DOHH2 (cell line): ENCODE measurements around the gene ANKS1B.

ENCODE experiments used
- H3F3A ChIP-seq: fragments of 200-600 bp; sonication (generic), shearing (Covaris generic); 2 replicates; pipeline ENCODE4 v1.6.0; 2016; ENCODE audit warnings: antibody characterized with exemption, mild to moderate bottlenecking; ENCODE audit not compliant: control insufficient read depth, insufficient read depth
- H3K27ac ChIP-seq: fragments of 200-600 bp; sonication (generic); 2 replicates; pipeline ENCODE4 v1.5.1; 2014; ENCODE audit warnings: low read depth, mild to moderate bottlenecking, low read length, moderate library complexity
- H3K27me3 ChIP-seq: fragments of 200-600 bp; sonication (generic); 2 replicates; pipeline ENCODE4 v1.6.1; 2014; ENCODE audit warnings: mild to moderate bottlenecking, low read length, mixed read lengths; ENCODE audit not compliant: control insufficient read depth
- H3K36me3 ChIP-seq: fragments of 200-600 bp; sonication (generic); 2 replicates; pipeline ENCODE4 v1.6.1; 2014; ENCODE audit warnings: mild to moderate bottlenecking, low read length, moderate library complexity, mixed read lengths; ENCODE audit not compliant: control insufficient read depth
- H3K4me1 ChIP-seq: fragments of 200-600 bp; sonication (generic); 2 replicates; pipeline ENCODE4 v1.6.1; 2014; ENCODE audit warnings: mild to moderate bottlenecking, low read length, mixed read lengths; ENCODE audit not compliant: control insufficient read depth
- H3K4me2 ChIP-seq: fragments of 200-600 bp; sonication (generic); 2 replicates; pipeline ENCODE4 v1.6.0; 2014; ENCODE audit warnings: mild to moderate bottlenecking, low read length, moderate library complexity
- H3K4me3 ChIP-seq: fragments of 200-600 bp; sonication (generic); 2 replicates; pipeline ENCODE4 v1.5.1; 2014; ENCODE audit warnings: mild to moderate bottlenecking, low read length, mixed read lengths
- H3K79me2 ChIP-seq: fragments of 200-600 bp; sonication (generic); 2 replicates; pipeline ENCODE4 v1.6.1; 2014; ENCODE audit warnings: mild to moderate bottlenecking, low read length, mixed read lengths; ENCODE audit not compliant: control insufficient read depth
- H3K9me2 ChIP-seq: fragments of 200-600 bp; sonication (generic); replicated peaks from 2 replicates; pipeline ENCODE4 v1.6.1; 2014; ENCODE audit warnings: mild to moderate bottlenecking, low read length, mixed read lengths; ENCODE audit not compliant: control insufficient read depth
- H3K9me3 ChIP-seq: fragments of 200-600 bp; sonication (generic); 2 replicates; pipeline ENCODE4 v1.6.1; 2014; ENCODE audit warnings: antibody characterized with exemption, low read length, mixed read lengths; ENCODE audit not compliant: control insufficient read depth, insufficient read depth
- H4K20me1 ChIP-seq: fragments of 200-600 bp; sonication (generic); 2 replicates; pipeline ENCODE4 v1.6.0; 2014; ENCODE audit warnings: low read depth, mild to moderate bottlenecking, antibody characterized with exemption, low read length, moderate library complexity; ENCODE audit not compliant: control insufficient read depth, insufficient read depth
- CTCF ChIP-seq: fragments of 200-600 bp; sonication (generic); IDR thresholded peaks from one replicate; pipeline ENCODE4 v1.5.1; 2014; ENCODE audit warnings: antibody characterized with exemption, mild to moderate bottlenecking, low read depth, low read length; ENCODE audit not compliant: poor library complexity, severe bottlenecking
- EZH2phosphoT487 ChIP-seq: fragments of 200-600 bp; sonication (generic); IDR thresholded peaks from 2 replicates; pipeline ENCODE4 v1.6.1; 2017; ENCODE audit warnings: borderline replicate concordance, mild to moderate bottlenecking, antibody characterized with exemption, low read length, moderate library complexity, mixed read lengths

ANKS1B gene

GRCh38 chr12:99916555-99916954 is 68.2 kb downstream of the ANKS1B start:
- H3K27ac ChIP-seq, result no peak overlapping the region
- no peak overlapping the region for H3K4me2 ChIP-seq
- no peaks in the 10 kb centered on the region for H3K36me3 ChIP-seq
- no peaks in the 10 kb centered on the region for H3K27me3 ChIP-seq
- H3K79me2 ChIP-seq, result no peaks in the 10 kb centered on the region
- H3K4me1 ChIP-seq, result no peaks in the 10 kb centered on the region
- no peaks in the 10 kb centered on the region for H3F3A ChIP-seq
- H3K9me3 ChIP-seq, result no peaks in the 10 kb centered on the region
- H4K20me1 ChIP-seq, result no peaks in the 10 kb centered on the region
- H3K4me3 ChIP-seq, result no peak overlapping the region
- H3K9me2 ChIP-seq, result no peaks in the 10 kb centered on the region
- TF ChIP-seq CTCF (no peak), EZH2phosphoT487 (no peak)

GRCh38 chr12:99915251-99916082 is 69.3 kb downstream of the ANKS1B start:
- no peaks in the 10 kb centered on the region for H3K79me2 ChIP-seq
- TF ChIP-seq EZH2phosphoT487 (no peak), CTCF (no peak)
- no peaks in the 10 kb centered on the region for H3K9me3 ChIP-seq
- H3K27ac ChIP-seq, result no peak overlapping the region
- H3K4me1 ChIP-seq, result no peaks in the 10 kb centered on the region
- H3K4me2 ChIP-seq, result no peak overlapping the region
- H4K20me1 ChIP-seq, result no peaks in the 10 kb centered on the region
- H3K36me3 ChIP-seq, result no peaks in the 10 kb centered on the region
- H3K4me3 ChIP-seq, result no peak overlapping the region
- H3K27me3 ChIP-seq, result no peaks in the 10 kb centered on the region
- no peaks in the 10 kb centered on the region for H3K9me2 ChIP-seq
- H3F3A ChIP-seq, result no peaks in the 10 kb centered on the region

GRCh38 chr12:99914206-99914605 is 70.5 kb downstream of the ANKS1B start:
- no peak overlapping the region for H3K4me3 ChIP-seq
- TF ChIP-seq EZH2phosphoT487, result no peak
- no peak for TF ChIP-seq CTCF
- no peaks in the 10 kb centered on the region for H3K79me2 ChIP-seq
- no peaks in the 10 kb centered on the region for H3K36me3 ChIP-seq
- no peaks in the 10 kb centered on the region for H4K20me1 ChIP-seq
- no peaks in the 10 kb centered on the region for H3F3A ChIP-seq
- no peaks in the 10 kb centered on the region for H3K27me3 ChIP-seq
- H3K4me2 ChIP-seq, result no peak overlapping the region
- H3K9me2 ChIP-seq, result no peaks in the 10 kb centered on the region
- H3K9me3 ChIP-seq, result no peaks in the 10 kb centered on the region
- no peak overlapping the region for H3K27ac ChIP-seq
- no peaks in the 10 kb centered on the region for H3K4me1 ChIP-seq
